ENCODE results near the gene SCTR.
A peak's percentile ranks its signal among the peaks of the same experiment; 100 is the strongest.

The SCTR gene

GRCh38 chr2:119475225-119475856, 48.9 kb downstream of the SCTR start:
- Mint-ChIP-seq H3K36me3 (no peaks in the 10 kb centered on the region), H3K4me1 (peaks cover 5% of the 10 kb centered on the region), H3K4me3 (no peak overlapping the region), H3K27ac (no peak overlapping the region), H3K9me3 (no peaks in the 10 kb centered on the region)
- ATAC-seq (no peak), DNase-seq (ENCODE audit: low spot score in 2 of 2) (no peak)

- DNase-seq (ENCODE audit: low spot score in 2 of 2) (no peak), ATAC-seq (peak; percentile 19)
- Mint-ChIP-seq H3K9me3 (no peaks in the 10 kb centered on the region), H3K27ac (no peak overlapping the region), H3K4me3 (no peak overlapping the region), H3K4me1 (peaks cover 5% of the 10 kb centered on the region), H3K36me3 (no peaks in the 10 kb centered on the region)
Measured at GRCh38 chr2:119474371-119475224, 49.7 kb downstream of the SCTR start.

- no peak overlapping the region for H3K27ac Mint-ChIP-seq
Measured at GRCh38 chr2:119473621-119474370, 50.5 kb downstream of the SCTR start.

GRCh38 chr2:119472749-119473148, 51.5 kb downstream of the SCTR start:
- H3K36me3 Mint-ChIP-seq, result no peaks in the 10 kb centered on the region
- no peaks in the 10 kb centered on the region for H3K9me3 Mint-ChIP-seq
- H3K4me1 Mint-ChIP-seq, result peaks cover 5% of the 10 kb centered on the region
- no peak for DNase-seq (ENCODE audit: low spot score in 2 of 2)
- no peak overlapping the region for H3K4me3 Mint-ChIP-seq
- no peak for ATAC-seq
- no peak overlapping the region for H3K27ac Mint-ChIP-seq

More at GRCh38 chr2:119473621-119474370, 50.5 kb downstream of the SCTR start:
- H3K9me3 Mint-ChIP-seq, result no peaks in the 10 kb centered on the region
- DNase-seq (ENCODE audit: low spot score in 2 of 2), result no peak
- H3K36me3 Mint-ChIP-seq, result no peaks in the 10 kb centered on the region
- peaks cover 5% of the 10 kb centered on the region for H3K4me1 Mint-ChIP-seq
- ATAC-seq, result no peak
- no peak overlapping the region for H3K4me3 Mint-ChIP-seq

- DNase-seq (ENCODE audit: low spot score in 2 of 2), result no peak
- Mint-ChIP-seq H3K9me3 (no peaks in the 10 kb centered on the region), H3K4me3 (no peak overlapping the region), H3K27ac (no peak overlapping the region), H3K36me3 (no peaks in the 10 kb centered on the region), H3K4me1 (no peaks in the 10 kb centered on the region)
- ATAC-seq, result no peak
Measured at GRCh38 chr2:119469661-119470297, 54.5 kb downstream of the SCTR start.

GRCh38 chr2:119469131-119469530, 55.2 kb downstream of the SCTR start:
- ATAC-seq, result no peak

GRCh38 chr2:119468154-119468955, 55.9 kb downstream of the SCTR start:
- Mint-ChIP-seq H3K4me3 (no peak overlapping the region), H3K27ac (no peak overlapping the region), H3K36me3 (no peaks in the 10 kb centered on the region), H3K4me1 (no peaks in the 10 kb centered on the region), H3K9me3 (no peaks in the 10 kb centered on the region)
- ATAC-seq (no peak), DNase-seq (ENCODE audit: low spot score in 2 of 2) (no peak)

More at GRCh38 chr2:119469131-119469530, 55.2 kb downstream of the SCTR start:
- Mint-ChIP-seq H3K4me3 (no peak overlapping the region), H3K27ac (no peak overlapping the region), H3K4me1 (no peaks in the 10 kb centered on the region), H3K36me3 (no peaks in the 10 kb centered on the region), H3K9me3 (no peaks in the 10 kb centered on the region)
- DNase-seq (ENCODE audit: low spot score in 2 of 2), result no peak

- Mint-ChIP-seq H3K36me3 (no peaks in the 10 kb centered on the region), H3K27ac (no peak overlapping the region), H3K9me3 (no peaks in the 10 kb centered on the region), H3K4me1 (no peaks in the 10 kb centered on the region), H3K4me3 (no peak overlapping the region)
- ATAC-seq, result no peak
- no peak for DNase-seq (ENCODE audit: low spot score in 2 of 2)
Measured at GRCh38 chr2:119466373-119466772, 57.9 kb downstream of the SCTR start.

GRCh38 chr2:119465687-119466086, 58.6 kb downstream of the SCTR start:
- H3K36me3 Mint-ChIP-seq, result no peaks in the 10 kb centered on the region
- no peaks in the 10 kb centered on the region for H3K4me1 Mint-ChIP-seq
- H3K4me3 Mint-ChIP-seq, result no peak overlapping the region
- H3K27ac Mint-ChIP-seq, result no peak overlapping the region
- DNase-seq (ENCODE audit: low spot score in 2 of 2) (no peak), ATAC-seq (no peak)
- H3K9me3 Mint-ChIP-seq, result no peaks in the 10 kb centered on the region

DNA sequence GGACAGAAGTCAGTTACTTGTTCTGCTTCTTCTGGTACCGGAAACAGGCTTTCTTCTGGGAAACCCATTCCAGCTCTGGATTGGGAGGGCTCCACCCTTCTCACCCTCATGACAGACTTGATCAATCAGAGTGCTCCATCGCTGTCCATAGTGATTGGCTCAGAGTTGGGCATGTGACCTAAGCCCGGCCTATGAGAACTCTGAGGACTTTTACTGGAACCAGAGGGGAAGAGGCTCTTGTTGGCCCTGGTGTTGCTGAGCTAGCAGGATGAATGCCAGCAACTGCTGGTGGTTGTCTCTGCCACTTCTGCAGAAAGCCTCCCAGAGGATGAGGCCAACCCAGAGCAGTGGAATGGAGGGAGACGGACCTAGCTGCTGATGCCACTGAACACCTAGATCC, 59.3 kb downstream of the SCTR start:
- no peaks in the 10 kb centered on the region for H3K36me3 Mint-ChIP-seq

DNA sequence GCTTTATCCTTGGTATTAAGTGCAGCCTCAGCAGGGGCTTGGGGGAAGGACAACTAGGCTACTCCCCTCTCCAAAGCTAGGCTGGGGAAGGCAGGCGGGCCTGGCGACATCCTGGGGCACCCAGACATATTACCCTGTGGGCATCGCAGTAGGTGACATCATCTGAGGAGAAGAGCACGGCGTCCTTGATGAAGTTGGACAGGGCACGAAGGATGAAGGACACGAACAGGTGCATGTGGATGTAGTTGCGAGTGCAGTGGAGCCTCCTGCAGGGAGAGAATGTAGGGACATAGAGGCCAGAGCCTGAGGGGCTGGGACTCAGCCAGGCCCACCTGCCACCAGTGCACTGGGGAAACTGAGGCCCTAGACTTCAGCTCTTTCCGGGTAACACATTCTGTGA, 60.3 kb downstream of the SCTR start:
- Mint-ChIP-seq H3K4me3 (no peak overlapping the region), H3K4me1 (no peaks in the 10 kb centered on the region), H3K27ac (no peak overlapping the region), H3K36me3 (no peaks in the 10 kb centered on the region), H3K9me3 (no peaks in the 10 kb centered on the region)
- DNase-seq (ENCODE audit: low spot score in 2 of 2) (no peak), ATAC-seq (no peak)

More for the DNA sequence above, 59.3 kb downstream of the SCTR start:
- Mint-ChIP-seq H3K4me3 (no peak overlapping the region), H3K27ac (no peak overlapping the region), H3K9me3 (no peaks in the 10 kb centered on the region), H3K4me1 (no peaks in the 10 kb centered on the region)
- DNase-seq (ENCODE audit: low spot score in 2 of 2), result no peak
- ATAC-seq, result no peak

GRCh38 chr2:119463136-119463535, 61.1 kb downstream of the SCTR start:
- no peak overlapping the region for H3K4me3 Mint-ChIP-seq

GRCh38 chr2:119462574-119462973, 61.7 kb downstream of the SCTR start:
- ATAC-seq (no peak), DNase-seq (ENCODE audit: low spot score in 2 of 2) (no peak)
- no peaks in the 10 kb centered on the region for H3K4me1 Mint-ChIP-seq
- no peaks in the 10 kb centered on the region for H3K9me3 Mint-ChIP-seq
- no peaks in the 10 kb centered on the region for H3K36me3 Mint-ChIP-seq
- H3K27ac Mint-ChIP-seq, result no peak overlapping the region
- H3K4me3 Mint-ChIP-seq, result no peak overlapping the region

More at GRCh38 chr2:119463136-119463535, 61.1 kb downstream of the SCTR start:
- ATAC-seq (peak; percentile 59), DNase-seq (ENCODE audit: low spot score in 2 of 2) (no peak)
- H3K36me3 Mint-ChIP-seq, result no peaks in the 10 kb centered on the region
- no peaks in the 10 kb centered on the region for H3K4me1 Mint-ChIP-seq
- H3K9me3 Mint-ChIP-seq, result no peaks in the 10 kb centered on the region
- H3K27ac Mint-ChIP-seq, result no peak overlapping the region

- H3K36me3 Mint-ChIP-seq, result no peaks in the 10 kb centered on the region
- ATAC-seq, result no peak
- H3K4me3 Mint-ChIP-seq, result no peak overlapping the region
- no peak overlapping the region for H3K27ac Mint-ChIP-seq
- H3K4me1 Mint-ChIP-seq, result no peaks in the 10 kb centered on the region
- H3K9me3 Mint-ChIP-seq, result no peaks in the 10 kb centered on the region
- DNase-seq (ENCODE audit: low spot score in 2 of 2), result no peak
Measured at GRCh38 chr2:119461811-119462210, 62.5 kb downstream of the SCTR start.
